OCI-LY3 (cell line): ENCODE results near the gene OVCA2.

Experiments used
- H2AFZ ChIP-seq: fragments of 200-600, 300-600 bp; shearing (Covaris generic); 2 replicates; pipeline ENCODE4 v1.6.0; 2014; ENCODE audit warnings: antibody characterized with exemption, low read depth, low read length
- H3K27ac ChIP-seq: fragments of 200-600, 300-600 bp; sonication (generic); 2 replicates; pipeline ENCODE4 v1.5.1; 2014; ENCODE audit warnings: mild to moderate bottlenecking, low read length, moderate library complexity, mixed read lengths
- H3K27me3 ChIP-seq: fragments of 200-600, 300-600 bp; sonication (generic); 2 replicates; pipeline ENCODE4 v1.6.1; 2014; ENCODE audit warnings: low read depth, low read length, mixed read lengths
- H3K36me3 ChIP-seq: fragments of 200-600, 300-600 bp; sonication (generic); replicated peaks from 2 replicates; pipeline ENCODE3; 2014; ENCODE audit warnings: low read depth, low read length, mixed read lengths
- H3K4me1 ChIP-seq: fragments of 300-600, 200-600 bp; sonication (generic); 2 replicates; pipeline ENCODE4 v1.6.1; 2014; ENCODE audit warnings: low read length, mixed read lengths
- H3K4me2 ChIP-seq: fragments of 200-600, 300-600 bp; sonication (generic); 2 replicates; pipeline ENCODE4 v1.6.1; 2014; ENCODE audit warnings: low read length, mixed read lengths
- H3K4me3 ChIP-seq: fragments of 300-600, 200-600 bp; sonication (generic); 2 replicates; pipeline ENCODE4 v1.5.1; 2014; ENCODE audit warnings: antibody characterized with exemption, mild to moderate bottlenecking, low read length, moderate library complexity
- H3K79me2 ChIP-seq: fragments of 300-600, 200-600 bp; shearing (Covaris generic); 2 replicates; pipeline ENCODE4 v1.6.1; 2014; ENCODE audit warnings: mild to moderate bottlenecking, low read length, mixed read lengths
- H3K9ac ChIP-seq: fragments of 300-600, 200-600 bp; shearing (Covaris generic); 2 replicates; pipeline ENCODE4 v1.6.0; 2014; ENCODE audit warnings: mild to moderate bottlenecking, low read length, moderate library complexity
- H3K9me3 ChIP-seq: fragments of 200-600, 300-600 bp; shearing (Covaris generic); 2 replicates; pipeline ENCODE4 v1.6.1; 2014; ENCODE audit warnings: low read length, mixed read lengths; ENCODE audit not compliant: insufficient read depth
- H4K20me1 ChIP-seq: fragments of 200-600, 300-600 bp; sonication (generic); 2 replicates; pipeline ENCODE4 v1.6.1; 2016; ENCODE audit warnings: low read length, mixed read lengths; ENCODE audit not compliant: insufficient read depth
- EZH2phosphoT487 ChIP-seq: fragments of 200-600 bp; shearing (Covaris generic); IDR thresholded peaks from 2 replicates; pipeline ENCODE4 v1.6.1; 2018; ENCODE audit warnings: antibody characterized with exemption, mixed run types, low read depth
- TF ChIP-seq, protein P1 (sequence below): fragments of 200-600, 300-600 bp; sonication (generic); IDR thresholded peaks from 2 replicates; pipeline ENCODE4 v1.5.1; 2014; ENCODE audit warnings: antibody characterized with exemption, low read length, low read depth

OVCA2 gene

DNA sequence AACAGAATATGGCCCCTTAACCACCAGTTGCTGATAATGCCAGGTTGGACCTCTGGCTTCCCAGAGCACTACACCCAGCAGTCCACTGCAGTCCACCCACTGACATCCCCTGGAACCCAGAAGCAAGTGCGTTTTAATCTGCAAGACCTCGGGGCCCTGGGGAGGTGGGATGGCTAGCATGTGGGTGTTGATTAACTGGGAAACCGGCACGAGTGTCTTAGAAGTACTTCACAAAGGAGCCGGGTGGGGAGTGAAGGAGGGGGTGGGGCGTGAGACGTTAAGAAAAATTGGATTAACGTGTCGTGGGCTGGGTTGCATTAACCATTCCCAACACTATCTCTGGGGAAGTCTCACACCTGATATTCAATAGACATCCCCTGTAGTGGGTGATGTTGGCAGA lies 7.0 kb downstream of the OVCA2 start:
- Histone ChIP-seq H3K4me3 (peak overlapping the region; percentile 92), H3K27me3 (no peaks in the 10 kb centered on the region), H3K4me1 (0 out of 2 replicates have a peak, but pooled peaks cover 6% of the 10 kb centered on the region), H3K4me2 (peak overlapping the region; percentile 66), H3K79me2 (no peaks in the 10 kb centered on the region), H3K36me3 (peaks cover 3% of the 10 kb centered on the region), H2AFZ (no peak overlapping the region), H3K9me3 (no peaks in the 10 kb centered on the region), H4K20me1 (no peaks in the 10 kb centered on the region), H3K9ac (no peak overlapping the region), H3K27ac (no peak overlapping the region)
- no peak for TF ChIP-seq EZH2phosphoT487
- TF ChIP-seq, protein P1, sequence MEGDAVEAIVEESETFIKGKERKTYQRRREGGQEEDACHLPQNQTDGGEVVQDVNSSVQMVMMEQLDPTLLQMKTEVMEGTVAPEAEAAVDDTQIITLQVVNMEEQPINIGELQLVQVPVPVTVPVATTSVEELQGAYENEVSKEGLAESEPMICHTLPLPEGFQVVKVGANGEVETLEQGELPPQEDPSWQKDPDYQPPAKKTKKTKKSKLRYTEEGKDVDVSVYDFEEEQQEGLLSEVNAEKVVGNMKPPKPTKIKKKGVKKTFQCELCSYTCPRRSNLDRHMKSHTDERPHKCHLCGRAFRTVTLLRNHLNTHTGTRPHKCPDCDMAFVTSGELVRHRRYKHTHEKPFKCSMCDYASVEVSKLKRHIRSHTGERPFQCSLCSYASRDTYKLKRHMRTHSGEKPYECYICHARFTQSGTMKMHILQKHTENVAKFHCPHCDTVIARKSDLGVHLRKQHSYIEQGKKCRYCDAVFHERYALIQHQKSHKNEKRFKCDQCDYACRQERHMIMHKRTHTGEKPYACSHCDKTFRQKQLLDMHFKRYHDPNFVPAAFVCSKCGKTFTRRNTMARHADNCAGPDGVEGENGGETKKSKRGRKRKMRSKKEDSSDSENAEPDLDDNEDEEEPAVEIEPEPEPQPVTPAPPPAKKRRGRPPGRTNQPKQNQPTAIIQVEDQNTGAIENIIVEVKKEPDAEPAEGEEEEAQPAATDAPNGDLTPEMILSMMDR = no peak

DNA sequence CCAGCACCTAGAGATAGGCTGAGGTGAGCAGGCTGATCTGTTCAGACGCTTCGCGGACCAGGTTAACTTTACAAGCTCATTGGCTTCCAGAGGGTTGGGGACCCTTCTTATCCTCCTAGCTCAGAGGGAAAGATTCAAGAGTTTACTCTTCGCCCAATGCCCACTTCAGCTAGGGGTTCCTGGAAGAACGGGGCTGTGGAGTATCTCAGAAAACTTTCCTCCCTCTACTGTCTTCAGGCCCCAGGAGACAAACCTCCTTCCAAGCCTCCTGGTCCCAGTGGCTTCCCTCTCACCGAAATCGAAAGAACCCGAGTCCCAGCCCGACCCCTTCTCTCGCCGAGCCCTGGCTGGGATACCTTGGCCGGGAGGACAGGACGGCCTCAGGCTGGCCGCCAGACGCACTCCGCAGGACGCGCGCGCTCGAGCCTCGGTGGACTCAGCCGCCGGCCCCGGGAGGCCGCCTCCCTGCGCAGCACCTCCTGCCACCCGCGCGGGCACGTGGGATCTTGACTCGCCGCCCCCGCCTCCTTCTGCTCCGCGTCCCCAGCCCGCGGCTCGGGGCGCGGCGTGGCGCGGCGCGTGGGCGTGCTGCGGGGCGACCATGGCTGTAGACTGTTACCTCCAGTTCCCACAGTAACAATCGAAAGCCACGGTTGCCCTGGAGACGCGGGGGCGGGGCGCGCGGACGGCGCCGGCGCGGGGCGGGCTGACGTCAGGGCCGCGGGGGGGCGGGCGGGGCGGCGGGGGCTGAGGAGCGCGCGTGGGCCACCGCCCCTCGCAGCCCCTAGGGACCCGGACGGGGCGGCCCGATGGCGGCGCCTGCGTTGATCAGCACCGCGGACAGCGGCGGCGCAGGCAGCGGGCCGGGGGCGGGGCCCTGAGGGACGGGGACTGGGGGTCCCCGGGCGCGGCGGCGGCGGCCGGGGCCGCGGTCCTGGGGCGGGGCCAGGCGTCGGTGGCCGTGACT lies 7.8 kb downstream of the OVCA2 start:
- H3K36me3 ChIP-seq = peaks cover 2% of the 10 kb centered on the region
- H3K4me1 ChIP-seq = peaks cover 8% of the 10 kb centered on the region; the same call in 1 of the 2 replicates
- no peaks in the 10 kb centered on the region for H3K9me3 ChIP-seq
- no peaks in the 10 kb centered on the region for H4K20me1 ChIP-seq
- no peaks in the 10 kb centered on the region for H3K79me2 ChIP-seq
- peak overlapping the region; percentile 66 for H3K4me2 ChIP-seq
- no peak overlapping the region for H3K27ac ChIP-seq
- no peaks in the 10 kb centered on the region for H3K27me3 ChIP-seq
- TF ChIP-seq, protein P1 = no peak
- TF ChIP-seq EZH2phosphoT487 = no peak
- H3K4me3 ChIP-seq = peak overlapping the region; percentile 92
- H3K9ac ChIP-seq = peak overlapping the region; percentile 53; the same call in 1 of the 2 replicates
- peak overlapping the region; percentile 29; the same call in 1 of the 2 replicates for H2AFZ ChIP-seq

DNA sequence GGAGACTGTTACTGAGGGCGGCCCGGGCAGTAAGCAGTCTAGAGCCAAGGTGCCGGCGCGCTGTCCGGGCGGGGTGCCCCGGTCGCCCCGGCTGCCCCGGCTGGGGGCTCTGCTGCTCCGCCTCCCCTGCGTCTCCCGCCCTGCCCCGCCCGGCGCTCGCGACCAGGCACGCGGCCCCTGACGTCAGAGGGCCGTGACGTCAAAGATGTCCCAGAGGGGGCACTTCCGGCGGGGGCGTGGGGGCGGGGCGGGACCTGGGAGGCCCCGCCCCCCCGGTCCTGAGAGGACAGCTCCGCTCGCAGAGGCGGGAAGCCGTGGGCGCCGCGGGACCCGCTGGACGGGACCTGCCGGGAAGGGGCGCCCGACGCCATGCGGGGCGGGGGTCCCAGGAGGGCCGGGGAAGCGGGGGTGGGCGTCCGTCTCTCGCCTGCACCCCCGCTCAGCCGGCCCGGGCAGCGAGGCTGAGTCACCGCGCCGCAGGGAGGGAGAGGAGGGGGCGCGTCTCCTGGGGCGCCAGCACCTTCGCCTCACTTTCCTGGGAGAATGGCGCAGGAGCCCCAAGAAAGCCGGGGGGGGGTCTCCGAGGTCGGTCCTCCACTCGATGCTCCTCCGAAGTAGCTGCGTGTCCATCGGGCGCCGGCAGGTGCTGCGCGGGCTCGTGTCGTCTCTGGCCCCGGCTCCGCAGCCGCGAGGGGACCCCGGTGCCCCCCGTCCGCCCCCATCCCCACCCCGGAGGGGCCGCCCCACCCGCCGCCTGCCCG lies 8.7 kb downstream of the OVCA2 start:
- H3K79me2 ChIP-seq = no peaks in the 10 kb centered on the region
- H3K27me3 ChIP-seq = no peaks in the 10 kb centered on the region
- no peak for TF ChIP-seq EZH2phosphoT487
- TF ChIP-seq, protein P1 = no peak
- H3K4me2 ChIP-seq = peak overlapping the region; percentile 41
- no peaks in the 10 kb centered on the region for H3K36me3 ChIP-seq
- no peak overlapping the region for H3K27ac ChIP-seq
- H3K9me3 ChIP-seq = no peaks in the 10 kb centered on the region
- H3K9ac ChIP-seq = no peak overlapping the region
- peaks cover 9% of the 10 kb centered on the region; the same call in 1 of the 2 replicates for H3K4me1 ChIP-seq
- H2AFZ ChIP-seq = no peak overlapping the region
- no peaks in the 10 kb centered on the region for H4K20me1 ChIP-seq
- H3K4me3 ChIP-seq = peak overlapping the region; percentile 92
